ENCODE results near the gene PRKCQ.
"Not testable (repeated sequence)": the region's sequence is repeated elsewhere in the genome, so short reads cannot be mapped to it uniquely, and the experiment has no call there.

The PRKCQ gene

GRCh38 chr10:6473901-6474370, 106.1 kb downstream of the PRKCQ start:
- Histone ChIP-seq H3K27me3 (no peaks in the 10 kb centered on the region), H4K20me1 (no peaks in the 10 kb centered on the region), H3K36me3 (peaks cover 0 to 33% (median 16%) of the 10 kb centered on the region in 11 experiments; a peak in 16 of 22 replicates), H3K9me3 (replicated peaks in 1 of 11) (peaks cover 0 to 15% (median 10%) of the 10 kb centered on the region in 11 experiments; a peak in 14 of 22 replicates), H3K27ac (peak overlapping the region; percentile 47 to 92 (median 86); a peak in 21 of 22 replicates), H3K4me2 (peak overlapping the region; percentile 69 to 93 (median 83)), H3K4me1 (peaks cover 30 to 50% (median 45%) of the 10 kb centered on the region in 10 experiments), H3K9ac (peak overlapping the region; percentile 42 to 79 (median 72); a peak in 21 of 22 replicates), H3K4me3 (peak overlapping the region; percentile 20 to 58 (median 34); a peak in 14 of 20 replicates)
- TF ChIP-seq Cebpa-rat (IDR thresholded peaks at IDR 0.05): no peak

GRCh38 chr10:6473430-6473829, 106.6 kb downstream of the PRKCQ start:
- Histone ChIP-seq H3K27me3 (no peaks in the 10 kb centered on the region), H3K4me1 (peaks cover 30 to 50% (median 45%) of the 10 kb centered on the region in 10 experiments), H4K20me1 (no peaks in the 10 kb centered on the region), H3K9ac (peak overlapping the region in 9 of 11 experiments; percentile 68 to 79 (median 73); a peak in 19 of 22 replicates), H3K4me2 (peak overlapping the region; percentile 69 to 93 (median 83)), H3K9me3 (replicated peaks in 1 of 11) (peaks cover 0 to 15% (median 10%) of the 10 kb centered on the region in 11 experiments; a peak in 14 of 22 replicates), H3K4me3 (peak overlapping the region in 5 of 10 experiments; percentile 5 to 44 (median 27); a peak in 5 of 20 replicates), H3K36me3 (peaks cover 0 to 28% (median 11%) of the 10 kb centered on the region in 11 experiments; a peak in 15 of 22 replicates), H3K27ac (peak overlapping the region in 10 of 11 experiments; percentile 75 to 92 (median 86); a peak in 19 of 22 replicates)
- peak in 3 of 11 experiments; percentile 59 to 77 (median 64); a peak in 5 of 22 replicates for TF ChIP-seq Cebpa-rat (IDR thresholded peaks at IDR 0.05)

GRCh38 chr10:6472710-6473005, 107.4 kb downstream of the PRKCQ start:
- Histone ChIP-seq H3K4me3 (peak overlapping the region in 2 of 10 experiments; percentile 5 to 13; a peak in 1 of 20 replicates), H3K27ac (peak overlapping the region in 9 of 11 experiments; percentile 79 to 92 (median 87); a peak in 18 of 22 replicates), H3K9me3 (replicated peaks in 1 of 11) (peaks cover 0 to 15% (median 10%) of the 10 kb centered on the region in 11 experiments; a peak in 14 of 22 replicates), H3K4me2 (peak overlapping the region; percentile 69 to 93 (median 83)), H3K4me1 (peaks cover 30 to 50% (median 45%) of the 10 kb centered on the region in 10 experiments), H3K9ac (peak overlapping the region in 8 of 11 experiments; percentile 68 to 79 (median 74); a peak in 15 of 22 replicates), H3K36me3 (peaks cover 0 to 20% (median 3%) of the 10 kb centered on the region in 11 experiments; a peak in 6 of 22 replicates)
- not testable (repeated sequence) for H4K20me1 ChIP-seq, H3K27me3 ChIP-seq

- no peaks in the 10 kb centered on the region for H3K27me3 ChIP-seq
These were observed 109.0 kb downstream of the PRKCQ start for GRCh38 chr10:6470894-6471618.

GRCh38 chr10:6469661-6470060, 110.4 kb downstream of the PRKCQ start:
- H3K4me3 ChIP-seq: no peak overlapping the region
- peaks cover 0 to 18% (median 6%) of the 10 kb centered on the region in 11 experiments; a peak in 5 of 22 replicates for H3K36me3 ChIP-seq
- H3K27ac ChIP-seq: no peak overlapping the region

More at GRCh38 chr10:6470894-6471618, 109.0 kb downstream of the PRKCQ start:
- H3K36me3 ChIP-seq: peaks cover 0 to 18% (median 6%) of the 10 kb centered on the region in 11 experiments; a peak in 5 of 22 replicates
- no peaks in the 10 kb centered on the region for H4K20me1 ChIP-seq
- H3K27ac ChIP-seq: no peak overlapping the region
- no peak for TF ChIP-seq Cebpa-rat (IDR thresholded peaks at IDR 0.05)
- no peak overlapping the region for H3K9ac ChIP-seq
- peaks cover 30 to 46% (median 43%) of the 10 kb centered on the region in 10 experiments for H3K4me1 ChIP-seq
- H3K9me3 ChIP-seq (replicated peaks in 1 of 11): peaks cover 0 to 15% (median 10%) of the 10 kb centered on the region in 11 experiments; a peak in 14 of 22 replicates
- H3K4me3 ChIP-seq: no peak overlapping the region
- peak overlapping the region in 4 of 11 experiments; percentile 69 to 84 (median 75); a peak in 3 of 22 replicates for H3K4me2 ChIP-seq

DNA sequence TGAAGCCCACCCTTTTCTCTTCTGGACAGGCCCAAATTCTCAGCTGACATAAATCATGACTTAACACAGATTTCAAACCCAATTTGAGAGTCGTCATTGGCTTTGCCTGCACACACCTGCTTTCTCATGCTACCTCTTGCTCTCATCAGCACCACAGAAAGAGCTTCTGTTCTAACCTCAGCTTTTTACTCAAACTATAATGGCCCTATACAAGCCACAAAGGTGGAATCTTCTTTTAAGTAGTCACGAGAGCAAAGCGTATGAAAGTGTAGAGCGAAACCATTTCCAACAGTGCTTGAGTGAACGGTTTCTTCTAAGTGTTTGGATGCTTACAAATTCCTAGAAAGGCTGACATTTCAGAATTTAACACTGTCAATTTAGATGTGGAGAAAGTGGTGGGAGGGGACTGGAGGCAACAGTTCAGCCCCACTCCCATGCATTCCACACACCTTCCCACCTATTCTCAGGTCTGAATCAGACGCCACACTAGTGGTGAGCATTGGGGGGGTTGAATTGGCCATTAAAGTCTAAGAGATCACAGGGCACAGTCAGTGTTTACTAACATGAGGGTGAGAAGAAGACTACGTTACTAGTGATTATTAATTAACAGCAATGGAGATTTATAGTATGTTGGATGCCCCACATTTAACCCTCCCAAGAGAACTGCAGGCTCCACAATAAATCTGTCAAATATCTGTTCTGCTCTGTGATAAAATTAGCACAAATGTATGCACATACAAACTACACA, 114.0 kb downstream of the PRKCQ start:
- Histone ChIP-seq H3K27ac (no peak overlapping the region), H3K4me3 (no peak overlapping the region), H4K20me1 (no peaks in the 10 kb centered on the region), H3K9ac (no peak overlapping the region), H3K4me1 (no peaks in the 10 kb centered on the region), H3K9me3 (replicated peaks in 1 of 11) (peaks cover 0 to 14% (median 10%) of the 10 kb centered on the region in 11 experiments; a peak in 14 of 22 replicates), H3K4me2 (no peak overlapping the region), H3K36me3 (peaks cover 0 to 41% (median 6%) of the 10 kb centered on the region in 11 experiments; a peak in 11 of 22 replicates), H3K27me3 (no peaks in the 10 kb centered on the region)
- TF ChIP-seq Cebpa-rat (IDR thresholded peaks at IDR 0.05): no peak

More at GRCh38 chr10:6469661-6470060, 110.4 kb downstream of the PRKCQ start:
- Histone ChIP-seq H3K9ac (no peak overlapping the region), H4K20me1 (no peaks in the 10 kb centered on the region), H3K9me3 (replicated peaks in 1 of 11) (peaks cover 0 to 15% (median 10%) of the 10 kb centered on the region in 11 experiments; a peak in 14 of 22 replicates), H3K27me3 (no peaks in the 10 kb centered on the region), H3K4me2 (no peak overlapping the region), H3K4me1 (peaks cover 26 to 33% (median 29%) of the 10 kb centered on the region in 10 experiments)
- no peak for TF ChIP-seq Cebpa-rat (IDR thresholded peaks at IDR 0.05)

DNA sequence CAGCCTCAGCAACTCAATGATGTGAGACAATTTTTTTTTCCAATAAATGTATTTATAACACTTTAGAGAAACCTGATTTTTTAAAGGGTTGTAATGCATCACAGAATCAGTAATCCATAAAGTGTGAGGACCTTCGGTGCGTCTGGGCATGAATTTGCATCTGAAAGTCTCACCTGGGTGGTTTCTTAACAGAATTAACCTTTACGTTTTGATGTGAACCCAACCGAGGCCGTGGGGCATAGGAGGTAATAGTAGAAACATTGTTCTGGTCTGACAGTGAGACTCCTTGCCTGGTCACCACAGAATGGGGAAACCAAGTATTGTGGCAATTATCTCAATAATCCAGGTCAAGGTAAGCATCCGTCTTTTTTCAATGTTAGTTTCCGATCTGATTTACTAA, 114.6 kb downstream of the PRKCQ start:
- Histone ChIP-seq H3K36me3 (peaks cover 0 to 46% (median 6%) of the 10 kb centered on the region in 11 experiments; a peak in 11 of 22 replicates), H3K4me3 (no peak overlapping the region), H3K9ac (no peak overlapping the region), H3K9me3 (replicated peaks in 1 of 11) (peaks cover 0 to 14% (median 8%) of the 10 kb centered on the region in 11 experiments; a peak in 13 of 22 replicates), H3K27me3 (no peaks in the 10 kb centered on the region), H3K27ac (no peak overlapping the region), H4K20me1 (no peaks in the 10 kb centered on the region), H3K4me1 (no peaks in the 10 kb centered on the region), H3K4me2 (no peak overlapping the region)
- TF ChIP-seq Cebpa-rat (IDR thresholded peaks at IDR 0.05): no peak

DNA sequence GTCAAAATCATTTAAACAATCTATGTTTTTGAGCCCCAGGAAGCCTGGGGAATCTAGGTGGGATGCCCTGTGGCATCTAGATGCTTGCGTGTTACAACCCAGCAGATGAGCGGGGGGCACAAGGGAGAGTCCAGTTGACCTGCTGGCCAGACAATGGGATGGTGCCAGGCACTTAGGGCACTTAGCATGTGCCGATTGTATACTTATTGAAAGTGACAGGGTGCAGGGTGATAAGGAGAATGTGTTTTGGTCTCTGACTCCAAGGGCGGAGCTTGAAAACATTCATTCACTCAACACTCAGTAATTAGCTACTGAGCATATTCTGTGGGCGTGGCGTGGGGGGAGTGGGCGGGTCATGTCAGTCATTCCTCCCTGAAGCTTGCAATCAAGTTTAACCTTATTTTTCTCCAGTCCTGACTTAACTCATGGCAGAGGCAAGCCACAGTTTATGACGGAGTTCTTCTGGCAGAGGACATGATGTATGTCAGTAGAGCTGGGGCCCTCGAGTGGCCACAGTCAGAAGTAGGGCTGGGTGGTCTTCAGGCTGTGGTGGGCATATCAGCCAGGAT, 115.1 kb downstream of the PRKCQ start:
- Histone ChIP-seq H4K20me1 (no peaks in the 10 kb centered on the region), H3K27me3 (no peaks in the 10 kb centered on the region), H3K4me2 (no peak overlapping the region), H3K4me1 (no peaks in the 10 kb centered on the region), H3K4me3 (no peak overlapping the region), H3K9ac (no peak overlapping the region), H3K27ac (no peak overlapping the region), H3K36me3 (peaks cover 0 to 49% (median 9%) of the 10 kb centered on the region in 11 experiments; a peak in 13 of 22 replicates), H3K9me3 (replicated peaks in 1 of 11) (peaks cover 0 to 10% (median 7%) of the 10 kb centered on the region in 11 experiments; a peak in 13 of 22 replicates)
- no peak for TF ChIP-seq Cebpa-rat (IDR thresholded peaks at IDR 0.05)

Measured in BLaER1 treated with 17β-estradiol and CSF1 and Interleukin-3, amounts not matched to agents 10 nM and 100 nM (cell line).